ENCODE measurements around the gene AOPEP.

- TF ChIP-seq CTCF (IDR thresholded peaks at IDR 0.05; ENCODE audit: low read depth, low read length) (no peak), EZH2phosphoT487 (IDR thresholded peaks at IDR 0.05; ENCODE audit: low read depth) (no peak)
Measured at GRCh38 chr9:94805585-94805984, 79.1 kb downstream of the AOPEP start.

Measured in OCI-LY3 (cell line).